Urothelium cell line (cell line): Measurements from ENCODE around the gene EYS.

Experiments used
- DNase-seq: peaks from one replicate; pipeline ENCODE4 v3.0.0; 2011; ENCODE audit warnings: low spot score, mixed read lengths
- FAIRE-seq: peaks from 2 replicates; lab custom pipeline; 2011; peaks lifted over from hg19 to GRCh38; lab: Jason Lieb, UNC

EYS gene

GRCh38 chr6:65253041-65253440 lies 454.0 kb downstream of the EYS start:
- DNase-seq (no peak), FAIRE-seq (no peak)

- DNase-seq = no peak
- no peak for FAIRE-seq
Observed at GRCh38 chr6:65248101-65248610, 458.9 kb downstream of the EYS start.

- no peak for DNase-seq
- no peak for FAIRE-seq
Observed at GRCh38 chr6:65231616-65232015, 475.4 kb downstream of the EYS start.

- FAIRE-seq = no peak
Observed at GRCh38 chr6:65229825-65230224, 477.2 kb downstream of the EYS start.

GRCh38 chr6:65221153-65221552 lies 485.9 kb downstream of the EYS start:
- no peak for FAIRE-seq
- DNase-seq = no peak

More at GRCh38 chr6:65229825-65230224, 477.2 kb downstream of the EYS start:
- DNase-seq = no peak

- DNase-seq (no peak), FAIRE-seq (peak; percentile 75)
Observed at GRCh38 chr6:65202738-65203137, 504.3 kb downstream of the EYS start.

GRCh38 chr6:65199683-65200082 lies 507.3 kb downstream of the EYS start:
- FAIRE-seq (no peak), DNase-seq (no peak)

GRCh38 chr6:65199121-65199520 lies 507.9 kb downstream of the EYS start:
- no peak for FAIRE-seq
- no peak for DNase-seq

- FAIRE-seq = no peak
Observed at GRCh38 chr6:65191471-65191870, 515.6 kb downstream of the EYS start.

GRCh38 chr6:65189236-65189881 lies 517.7 kb downstream of the EYS start:
- FAIRE-seq (no peak), DNase-seq (no peak)

More at GRCh38 chr6:65191471-65191870, 515.6 kb downstream of the EYS start:
- DNase-seq = no peak

GRCh38 chr6:65186826-65187225 lies 520.2 kb downstream of the EYS start:
- DNase-seq (no peak), FAIRE-seq (no peak)

- FAIRE-seq (no peak), DNase-seq (no peak)
Observed at GRCh38 chr6:65182681-65183080, 524.3 kb downstream of the EYS start.

GRCh38 chr6:65170273-65170672 lies 536.8 kb downstream of the EYS start:
- DNase-seq = peak; percentile 6
- no peak for FAIRE-seq

- FAIRE-seq (no peak), DNase-seq (no peak)
Observed at GRCh38 chr6:65161661-65162060, 545.4 kb downstream of the EYS start.

- no peak for FAIRE-seq
Observed at GRCh38 chr6:65157025-65157424, 550.0 kb downstream of the EYS start.

GRCh38 chr6:65155083-65155482 lies 551.9 kb downstream of the EYS start:
- no peak for FAIRE-seq

More at GRCh38 chr6:65157025-65157424, 550.0 kb downstream of the EYS start:
- no peak for DNase-seq

GRCh38 chr6:65149841-65150240 lies 557.2 kb downstream of the EYS start:
- FAIRE-seq (no peak), DNase-seq (no peak)

More at GRCh38 chr6:65155083-65155482, 551.9 kb downstream of the EYS start:
- no peak for DNase-seq

GRCh38 chr6:65148839-65149238 lies 558.2 kb downstream of the EYS start:
- FAIRE-seq (no peak), DNase-seq (no peak)

- DNase-seq (no peak), FAIRE-seq (no peak)
Observed at GRCh38 chr6:65135567-65135966, 571.5 kb downstream of the EYS start.

GRCh38 chr6:65126667-65127066 lies 580.4 kb downstream of the EYS start:
- DNase-seq (no peak), FAIRE-seq (no peak)

GRCh38 chr6:65123521-65123920 lies 583.5 kb downstream of the EYS start:
- DNase-seq = no peak
- no peak for FAIRE-seq

- no peak for DNase-seq
Observed at GRCh38 chr6:65117817-65118409, 589.1 kb downstream of the EYS start.

More at GRCh38 chr6:65117817-65118409, 589.1 kb downstream of the EYS start:
- FAIRE-seq = no peak
